SHP77 (cell line): ENCODE measurements around the gene RNF4.
"Not testable (repeated sequence)": the region's sequence is repeated elsewhere in the genome, so short reads cannot be mapped to it uniquely, and the experiment has no call there.

Experiments
- DNase-seq, 2 experiments: peaks; one replicate each; lab custom pipeline; 2025; lab: John Stamatoyannopoulos, UW

RNF4 gene, protein sequence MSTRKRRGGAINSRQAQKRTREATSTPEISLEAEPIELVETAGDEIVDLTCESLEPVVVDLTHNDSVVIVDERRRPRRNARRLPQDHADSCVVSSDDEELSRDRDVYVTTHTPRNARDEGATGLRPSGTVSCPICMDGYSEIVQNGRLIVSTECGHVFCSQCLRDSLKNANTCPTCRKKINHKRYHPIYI

DNA sequence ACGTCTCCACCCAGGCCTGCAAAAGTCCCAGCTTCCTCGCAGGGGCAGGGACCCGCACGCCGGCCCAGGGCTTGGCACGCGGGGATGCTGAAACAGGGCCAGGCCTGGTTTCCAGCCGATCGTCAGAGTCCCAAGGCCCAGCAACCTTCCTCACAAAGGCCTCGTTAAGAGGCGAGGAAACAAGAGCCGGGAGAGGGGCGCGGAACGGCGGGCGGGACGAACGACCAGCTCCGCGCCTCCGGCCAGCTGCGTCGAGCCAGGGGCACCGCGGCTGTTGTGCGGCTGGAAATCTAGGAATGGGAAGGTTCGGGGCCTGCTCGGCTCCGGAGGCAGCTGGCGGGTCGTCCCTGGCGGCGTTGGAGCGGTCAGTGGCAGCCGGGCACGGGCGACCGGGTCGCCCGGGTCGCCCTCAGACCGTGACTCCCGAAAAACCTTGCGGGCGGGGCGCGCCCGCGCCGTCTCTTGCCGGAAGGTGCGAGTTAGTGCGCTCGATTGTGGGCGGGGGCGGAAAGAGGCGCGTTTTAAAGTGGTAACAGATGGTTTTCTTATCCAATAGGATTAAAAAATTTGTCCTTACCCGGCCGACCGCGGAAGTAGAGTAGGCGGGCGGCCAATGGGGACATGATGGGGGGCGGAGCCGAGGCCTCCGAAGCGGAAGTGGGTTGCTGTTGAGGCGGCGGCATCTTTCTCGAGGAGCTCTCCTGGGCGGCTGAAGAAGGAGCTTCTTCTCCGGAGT, at the start of gene RNF4:
Gene RNF4 (plus strand): TSS at position 651 of the 736 bp plus-strand sequence. CDS start 21,388 bp downstream, outside the sequence.
- peak; percentile 81 to 84 for DNase-seq

DNA sequence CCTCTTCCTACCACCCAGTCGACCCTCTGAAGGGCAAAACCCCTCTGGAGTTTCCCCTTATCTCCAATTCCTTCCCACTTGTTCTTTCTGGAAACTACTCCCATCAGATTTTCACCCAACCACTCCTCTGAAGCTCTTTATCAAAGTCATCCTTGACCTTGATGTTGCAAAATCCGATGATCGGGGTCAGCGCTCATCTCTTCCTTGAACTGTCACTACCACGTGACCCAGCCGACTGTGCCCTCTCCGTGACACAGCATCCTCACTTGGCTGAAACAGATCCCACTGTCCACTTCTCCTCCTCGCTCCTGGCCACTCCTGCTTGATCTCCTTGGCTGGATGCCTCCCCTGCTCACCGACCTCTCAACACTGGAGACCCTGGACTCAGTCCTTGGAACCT, 49.1 kb upstream of the RNF4 start:
- DNase-seq = no peak

DNA sequence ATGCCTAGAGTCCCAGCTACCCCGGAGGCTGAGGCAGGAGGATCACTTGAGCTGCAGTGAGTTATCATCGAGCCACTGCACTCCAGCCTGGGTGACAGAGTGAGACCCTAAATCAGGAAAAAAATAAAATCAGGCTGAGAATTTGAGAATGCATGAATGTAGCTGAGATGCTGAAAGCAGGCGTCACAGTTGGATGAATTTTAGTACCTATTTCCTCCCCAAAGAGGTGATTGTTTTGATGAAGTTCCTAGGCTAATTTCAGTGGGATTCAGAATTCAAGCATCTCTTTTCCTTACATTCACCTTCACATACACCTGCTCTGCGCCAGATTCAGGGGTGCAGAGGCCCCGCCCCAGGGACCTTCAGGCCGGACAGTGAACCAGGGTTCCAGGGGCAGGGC, 47.0 kb upstream of the RNF4 start:
- no peak for DNase-seq

DNA sequence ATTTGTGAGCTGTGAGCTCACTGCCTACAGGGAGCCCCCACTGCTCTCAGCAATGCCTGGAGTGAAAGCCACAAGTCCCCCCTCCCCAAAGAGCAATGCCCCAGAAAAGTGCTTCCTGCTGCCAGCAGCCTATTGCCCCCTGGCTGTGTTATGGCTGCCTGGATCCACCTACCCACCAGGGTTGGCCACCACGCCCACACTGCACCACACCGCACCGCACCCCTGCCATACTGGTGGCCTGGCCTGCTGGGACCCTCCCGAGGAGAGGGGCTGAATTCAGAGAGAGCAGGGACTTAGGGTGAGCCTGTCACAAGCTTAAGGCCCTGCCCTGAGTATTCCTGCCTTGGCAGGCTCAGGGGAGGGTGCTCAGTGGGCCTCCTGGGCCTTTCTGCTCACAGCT, 45.8 kb upstream of the RNF4 start:
- no peak for DNase-seq

DNA sequence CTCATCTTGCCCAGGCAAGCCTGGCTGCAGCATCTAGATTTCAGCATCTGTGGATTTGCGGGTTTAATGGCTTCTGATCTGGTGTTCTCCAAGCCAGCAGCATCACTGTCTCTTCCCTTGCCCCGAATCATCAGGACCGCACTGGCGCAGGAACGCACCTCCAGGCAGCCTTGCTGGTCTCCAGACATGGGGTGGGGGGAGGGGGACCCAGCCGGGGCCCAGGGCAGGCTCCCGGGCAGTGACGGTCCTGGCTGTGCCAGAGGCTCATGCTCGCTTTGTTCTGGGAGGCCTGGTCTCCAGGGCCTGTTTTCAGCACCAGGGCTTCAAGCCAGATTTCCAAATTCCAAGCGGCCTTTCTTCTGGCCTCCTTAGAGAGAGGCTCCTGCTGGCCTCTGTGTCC, 45.2 kb upstream of the RNF4 start:
- DNase-seq = no peak

DNA sequence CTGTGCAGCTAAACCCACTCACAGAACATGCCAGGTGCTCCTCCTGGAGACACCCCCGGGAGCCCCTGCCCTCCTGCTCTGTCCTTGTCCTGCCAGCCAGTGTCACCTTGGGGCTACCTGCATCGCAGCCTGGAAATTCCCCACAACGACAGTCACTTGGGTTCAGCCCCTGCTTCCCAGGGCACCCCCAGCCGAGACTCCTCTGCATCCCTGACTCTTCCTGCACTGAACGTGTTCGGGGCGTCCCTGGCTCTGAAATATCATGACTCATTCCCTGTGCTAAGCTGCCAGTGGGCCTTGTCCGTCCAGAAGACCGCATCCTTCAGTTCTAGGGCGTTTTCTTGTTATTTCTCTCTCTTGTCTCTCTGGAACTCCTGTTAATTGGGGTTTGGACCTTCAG, 44.3 kb upstream of the RNF4 start:
- DNase-seq = no peak

DNA sequence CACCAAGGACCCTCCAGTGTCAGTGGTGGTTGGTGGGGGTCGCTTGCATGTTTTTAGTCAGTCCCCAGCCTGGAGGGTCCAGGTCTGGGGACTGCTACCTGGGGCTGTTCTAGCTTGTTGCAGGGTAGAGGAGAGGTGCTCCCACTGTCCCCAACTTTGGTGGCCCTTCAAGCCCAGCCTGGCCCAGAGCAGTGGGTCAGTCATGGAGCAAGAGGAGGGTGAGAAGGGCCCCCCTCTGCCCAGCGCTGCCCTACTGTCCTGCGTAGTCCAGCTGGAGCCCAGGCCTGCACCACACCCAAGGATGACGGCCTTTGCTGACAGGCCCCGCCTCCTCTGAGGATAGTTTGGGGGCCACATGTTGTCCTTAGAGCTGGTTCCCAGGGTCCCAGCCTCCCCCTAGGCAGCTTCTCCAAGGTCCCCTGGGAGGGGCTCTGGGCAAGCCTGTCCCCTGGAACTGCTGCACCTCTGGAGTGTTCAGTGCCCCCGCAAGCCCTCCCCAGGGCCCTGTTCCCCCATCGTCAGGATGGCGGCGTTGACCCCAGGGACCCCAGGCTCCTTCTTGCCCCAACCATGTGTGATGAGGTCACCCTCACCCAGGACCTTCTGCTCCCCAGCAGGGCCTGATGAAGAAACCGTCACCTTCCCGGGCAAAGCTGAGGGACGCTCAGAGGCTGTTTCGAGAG, 43.4 kb upstream of the RNF4 start:
- DNase-seq = no peak

DNA sequence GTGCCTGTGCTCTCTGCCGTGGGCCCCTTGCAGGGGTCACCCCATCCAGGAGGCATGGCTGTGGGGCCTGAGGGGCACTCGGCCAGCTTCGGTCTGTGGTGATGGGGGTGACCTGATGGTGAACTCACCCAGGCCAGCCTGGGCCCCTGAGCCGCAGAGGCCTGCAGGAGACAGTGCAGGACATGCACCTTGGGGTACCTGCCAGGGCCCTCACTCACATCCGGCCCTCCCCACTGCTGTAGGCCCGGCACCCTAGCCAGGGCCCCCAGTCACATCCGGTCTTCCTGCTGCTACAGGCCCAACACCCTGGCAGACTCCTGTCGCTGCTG, 42.9 kb upstream of the RNF4 start:
- DNase-seq = no peak

DNA sequence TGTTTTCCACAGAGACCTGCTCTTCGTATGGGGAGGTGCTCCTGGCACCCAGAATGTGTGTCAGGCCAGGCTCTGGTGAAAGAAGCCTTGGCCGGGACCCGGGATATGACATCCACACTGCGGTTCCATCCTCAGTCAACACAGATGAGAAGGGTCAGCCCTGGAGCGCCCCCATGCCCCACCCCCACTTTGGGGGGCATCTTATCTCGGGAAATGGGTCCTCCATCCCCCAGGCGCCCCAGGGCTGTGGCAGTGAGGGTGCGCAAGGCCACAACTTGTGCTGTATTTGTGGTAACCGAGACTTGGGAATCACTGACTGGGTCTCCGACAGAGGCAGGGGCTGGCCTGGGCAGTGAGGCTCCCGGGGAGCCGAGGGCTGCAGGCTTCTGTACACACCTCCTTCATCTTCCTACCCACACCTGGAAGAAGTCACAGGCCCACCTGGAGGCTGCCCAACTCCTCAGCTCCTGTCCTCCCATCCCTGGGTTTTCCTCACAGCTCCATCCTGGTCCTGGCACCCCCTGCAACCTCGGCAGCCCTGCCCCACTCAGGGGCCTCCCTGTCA, 42.1 kb upstream of the RNF4 start:
- DNase-seq = no peak

DNA sequence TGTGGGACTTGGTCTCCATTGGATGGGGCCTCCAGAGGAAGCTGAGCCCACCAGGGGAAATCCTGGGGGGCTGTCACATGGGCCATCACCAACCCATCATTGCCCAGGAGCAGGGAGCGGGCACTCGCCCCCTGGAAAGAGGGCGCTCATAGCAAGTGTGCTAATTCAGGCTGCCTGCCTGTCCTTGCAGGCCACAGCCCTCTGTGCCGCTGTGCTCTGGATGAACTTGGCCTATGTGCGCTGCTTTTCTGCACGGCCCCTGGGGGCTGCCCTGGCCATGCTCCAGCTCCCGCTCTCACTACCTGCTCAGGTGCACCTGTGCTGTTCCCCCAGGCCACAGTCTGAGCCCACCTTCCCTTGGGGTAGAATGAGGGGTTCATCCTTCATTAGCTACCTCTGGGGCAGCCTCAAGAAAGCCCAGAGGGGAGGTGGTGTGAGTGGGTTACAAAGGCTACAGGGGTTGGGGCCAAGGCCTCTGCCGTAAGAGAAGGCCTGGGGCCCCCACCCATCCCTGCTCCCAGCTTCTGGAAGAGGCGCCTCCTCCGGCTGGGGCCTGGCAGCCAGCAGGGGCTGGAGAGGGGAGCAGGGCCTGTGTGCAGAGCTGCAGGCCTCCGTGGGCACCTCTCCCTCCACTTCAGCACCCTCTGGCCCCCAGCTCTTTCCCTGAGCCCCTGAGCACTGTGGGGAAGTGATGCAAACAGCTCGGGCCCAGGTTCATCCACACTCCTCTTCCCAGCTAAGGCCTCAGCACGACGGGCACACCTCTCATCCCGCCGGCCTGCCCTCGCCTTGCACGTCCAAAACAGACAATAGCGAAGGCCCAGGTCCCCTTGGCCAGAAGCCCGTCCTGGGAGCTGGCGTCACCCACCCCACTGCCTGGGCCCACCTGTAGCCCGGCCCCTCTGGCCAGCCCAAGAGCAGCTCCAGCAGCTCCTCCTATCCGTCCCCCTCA, 41.2 kb upstream of the RNF4 start:
- DNase-seq = no peak

DNA sequence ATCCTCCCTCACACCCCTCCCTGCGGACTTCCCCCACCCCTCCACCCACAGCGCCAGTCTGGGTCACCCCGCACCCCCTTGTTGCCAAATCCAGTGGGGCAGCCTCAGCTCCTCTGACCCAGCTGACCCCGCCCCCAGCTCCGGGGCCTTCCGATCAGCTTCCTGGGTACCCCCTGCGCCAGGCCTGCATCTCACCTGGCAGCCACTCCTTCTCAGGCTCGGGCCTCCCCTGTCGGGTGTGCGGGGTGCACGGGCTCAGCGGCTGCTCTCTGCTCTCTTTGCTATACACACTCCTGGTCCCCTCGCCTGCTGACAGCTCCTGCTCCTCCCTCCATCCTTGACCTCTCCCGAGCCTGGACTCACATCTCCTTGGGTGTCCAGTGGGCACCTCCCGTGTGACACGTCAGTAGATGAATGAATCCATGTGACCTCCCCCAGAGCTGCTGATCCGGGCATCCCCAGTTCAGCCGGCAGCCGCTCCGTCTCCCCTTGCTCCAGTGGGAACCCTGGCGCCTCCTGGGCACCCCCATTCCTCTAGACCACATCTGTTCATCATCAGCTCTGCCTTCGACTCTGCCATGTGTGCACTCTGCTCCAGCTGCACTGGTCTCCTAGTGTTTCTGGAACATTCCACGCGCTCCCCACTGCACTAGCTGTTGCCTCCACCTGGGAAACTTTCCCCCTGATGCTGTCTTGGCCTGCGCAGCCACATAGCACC, 40.3 kb upstream of the RNF4 start:
- no peak for DNase-seq

DNA sequence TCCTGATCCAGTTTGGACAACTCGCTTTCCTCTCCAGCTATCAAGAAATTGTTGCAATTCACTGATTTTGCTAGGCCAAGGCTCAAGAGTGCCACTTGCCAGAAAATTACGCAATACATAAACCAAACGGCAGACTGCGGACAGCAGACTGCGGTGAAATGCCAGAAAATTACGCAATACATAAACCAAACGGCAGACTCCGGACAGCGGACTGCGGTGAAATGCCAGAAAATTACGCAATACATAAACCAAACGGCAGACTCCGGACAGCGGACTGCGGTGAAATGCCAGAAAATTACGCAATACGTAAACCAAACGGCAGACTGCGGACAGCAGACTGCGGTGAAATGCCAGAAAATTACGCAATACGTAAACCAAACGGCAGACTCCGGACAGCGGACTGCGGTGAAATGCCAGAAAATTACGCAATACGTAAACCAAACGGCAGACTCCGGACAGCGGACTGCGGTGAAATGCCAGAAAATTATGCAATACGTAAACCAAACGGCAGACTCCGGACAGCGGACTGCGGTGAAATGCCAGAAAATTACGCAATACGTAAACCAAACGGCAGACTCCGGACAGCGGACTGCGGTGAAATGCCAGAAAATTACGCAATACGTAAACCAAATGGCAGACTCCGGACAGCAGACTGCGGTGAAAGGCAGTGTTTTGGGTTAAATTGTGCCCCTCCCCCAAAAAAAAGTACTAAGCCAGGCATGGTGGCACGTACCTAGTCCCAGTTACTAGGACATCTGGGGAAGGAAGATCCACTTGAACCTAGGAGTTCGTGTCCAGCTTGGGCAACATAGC, 38.8 kb upstream of the RNF4 start:
- DNase-seq = not testable (repeated sequence)

DNA sequence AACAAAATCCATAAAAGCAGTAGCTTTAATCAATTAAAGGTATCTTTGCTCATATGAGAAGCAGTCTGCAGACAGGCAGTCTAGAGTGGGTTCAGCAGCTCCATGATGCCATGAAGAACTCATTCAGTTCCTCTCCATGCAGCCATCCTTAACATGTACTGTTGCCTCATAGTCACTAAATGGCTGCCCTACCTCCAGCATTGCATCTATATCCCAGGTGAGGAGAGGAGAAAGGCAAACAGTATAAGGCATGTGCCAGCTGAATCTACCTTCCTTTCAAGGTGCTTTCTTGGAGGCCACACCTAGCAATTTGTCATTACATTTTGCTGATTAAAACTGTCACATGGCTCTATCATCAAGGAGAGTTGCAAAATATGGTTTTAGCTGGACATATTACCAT, 36.9 kb upstream of the RNF4 start:
- DNase-seq = no peak

DNA sequence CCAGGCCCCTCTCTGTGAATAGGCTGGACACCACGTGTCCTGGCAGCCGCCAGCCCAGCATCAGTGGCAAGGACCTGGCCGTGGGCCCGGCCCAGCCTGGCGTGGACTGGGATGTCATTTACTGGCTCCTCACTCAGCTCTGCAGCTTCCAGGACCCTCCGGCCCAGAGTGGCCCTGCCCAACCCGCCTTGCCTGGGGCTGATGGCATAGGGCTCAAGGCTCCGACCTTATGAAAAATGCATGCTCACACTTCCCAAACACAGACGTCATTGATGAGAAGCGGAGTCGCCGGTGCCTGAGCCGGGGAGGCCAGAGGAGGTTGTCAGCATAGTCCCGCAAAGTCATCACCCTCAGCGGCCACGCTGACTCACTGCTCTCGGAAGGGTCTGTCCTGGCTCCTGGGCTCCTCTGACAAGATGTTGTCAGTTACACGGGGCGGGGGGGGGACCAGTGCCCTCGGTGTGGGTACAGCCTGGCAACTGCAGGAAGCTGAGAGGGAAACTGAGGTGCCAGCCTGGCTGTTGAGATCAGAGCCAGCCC, 35.8 kb upstream of the RNF4 start:
- DNase-seq = peak in 1 of 2 experiments; percentile 4

DNA sequence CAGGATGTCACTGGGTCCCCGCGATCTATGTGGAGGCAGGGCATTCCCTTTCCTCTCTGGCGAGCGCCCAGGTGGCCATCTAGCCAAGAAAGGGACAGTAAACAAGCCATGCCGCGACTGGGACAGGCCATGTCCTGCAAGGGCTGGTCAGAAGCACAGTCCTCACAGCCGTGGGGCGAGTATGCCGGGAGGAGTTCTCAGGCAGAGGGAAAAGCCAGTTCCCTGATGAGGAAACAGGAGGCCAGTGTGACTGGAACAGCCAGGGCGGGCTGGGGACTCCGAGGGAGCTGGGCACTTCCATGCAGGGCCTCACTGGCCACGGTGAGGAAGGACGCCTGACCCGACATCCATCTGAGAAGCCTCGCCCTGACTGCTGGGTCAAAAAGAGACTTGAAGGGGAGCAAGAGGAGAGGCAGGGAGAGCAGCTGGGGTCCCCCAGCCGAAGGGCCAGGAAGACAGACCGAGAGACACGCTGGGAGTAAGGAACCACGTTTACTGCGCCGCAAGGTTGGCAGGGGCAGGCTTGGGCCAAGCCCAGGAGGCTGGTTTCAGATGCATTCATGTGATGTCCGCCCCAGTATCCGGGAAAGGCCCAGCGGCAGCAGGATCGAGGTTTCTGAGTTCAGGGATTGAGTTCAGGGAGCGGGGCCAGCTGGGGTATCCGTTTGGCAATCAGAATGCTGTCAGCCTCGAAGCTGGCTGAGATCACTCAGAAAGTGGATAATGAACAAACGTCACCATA, 35.1 kb upstream of the RNF4 start:
- no peak for DNase-seq

DNA sequence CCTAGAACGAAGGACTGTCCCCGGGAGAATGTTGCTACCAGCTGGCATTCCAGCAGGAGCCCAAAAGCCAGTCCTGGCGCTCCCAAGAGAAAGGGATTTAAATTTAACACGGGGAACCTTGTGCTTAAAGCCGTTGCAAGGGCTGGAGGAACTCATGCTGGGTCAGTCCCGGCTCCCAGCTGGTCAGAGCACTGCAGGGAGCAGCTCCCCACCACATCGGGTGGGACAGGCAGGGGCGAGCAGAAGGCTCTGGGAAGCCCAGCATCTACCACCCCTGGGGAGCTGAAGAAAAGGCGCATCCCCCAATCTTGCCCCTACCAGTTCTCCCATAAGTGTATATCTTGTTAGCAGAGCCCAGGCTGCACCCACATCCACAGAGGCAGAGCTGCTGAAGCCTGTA, 34.5 kb upstream of the RNF4 start:
- DNase-seq = no peak

DNA sequence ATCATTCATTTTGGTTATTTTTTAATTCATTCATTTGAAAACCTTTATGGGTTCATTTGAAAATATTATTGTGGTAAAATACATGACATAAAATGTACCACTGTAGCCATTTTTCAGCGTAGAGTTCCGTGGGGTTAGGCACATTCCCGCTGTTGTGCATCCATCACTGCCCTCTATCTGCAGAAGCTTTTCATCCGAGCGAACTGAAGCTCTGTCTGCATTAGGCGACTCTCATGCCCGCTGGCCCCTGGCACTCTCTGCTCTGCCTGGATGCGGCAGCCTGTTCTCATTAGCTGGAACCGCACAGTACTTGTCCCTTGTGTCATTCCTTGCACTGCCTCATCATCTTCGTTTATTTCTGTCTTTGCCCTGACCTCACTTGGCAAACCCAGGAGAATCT, 32.6 kb upstream of the RNF4 start:
- peak in 1 of 2 experiments; percentile 1 for DNase-seq

DNA sequence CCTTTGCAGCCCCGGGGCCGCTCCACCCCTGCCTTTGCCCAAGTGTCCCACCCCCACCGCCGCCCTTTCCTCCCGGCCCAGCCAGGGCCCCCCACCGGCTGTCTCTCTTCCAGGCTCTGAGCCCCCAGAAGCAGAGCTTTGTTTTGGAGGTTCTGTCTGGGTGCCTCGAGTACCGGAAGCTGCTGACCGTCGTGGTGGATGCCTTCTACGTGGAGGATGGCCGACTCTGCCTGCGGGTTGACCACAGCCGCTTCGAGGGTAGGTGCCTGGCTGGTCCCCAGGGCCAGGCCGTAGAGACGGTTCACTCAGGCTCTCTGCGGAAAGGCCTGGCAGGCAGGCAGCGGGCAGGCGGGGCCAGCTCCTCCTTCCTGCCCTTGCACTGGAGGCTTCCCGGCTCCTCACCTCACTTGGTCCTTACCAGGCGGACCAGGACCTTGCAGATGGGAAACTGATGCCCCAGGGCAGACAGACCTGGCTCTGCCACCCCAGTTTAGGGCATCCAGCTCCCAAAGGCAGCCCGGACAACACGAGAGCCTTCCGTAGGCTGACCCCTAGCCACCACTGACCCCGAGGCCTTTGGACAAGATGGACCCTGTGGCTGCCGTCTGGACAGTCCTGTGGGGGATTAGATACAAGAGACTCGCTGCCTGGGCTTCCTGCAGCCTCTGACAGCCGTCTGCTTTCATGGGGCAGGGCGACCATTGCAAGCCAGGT, 32.0 kb upstream of the RNF4 start:
- no peak for DNase-seq
